Right lobe of liver (tissue), 6 donors: ENCODE results near the gene CACNG1. TPM values are rescaled to one million over a fixed set of nuclear protein-coding genes. Genes with fewer than 3 reads are reported as not detected.

ENCODE experiments used
- ATAC-seq, 4 donors: fragments of 200-7000 bp; cut with Tn5 transposase; one replicate each; pipeline ENCODE4 v1.9.1; 2020; ENCODE audit warnings: mild to moderate bottlenecking in 4 of 4, moderate library complexity in 4 of 4
- DNase-seq, 3 donors: peaks; one replicate each; pipeline ENCODE4 v3.0.0-alpha.2; 2020
- H3K27ac ChIP-seq, 3 donors: fragments of 200-600 bp; one replicate each; pipeline ENCODE4 v1.8.0; 2022
- H3K27me3 ChIP-seq, 2 donors: fragments of 200-600 bp; one replicate each; pipeline ENCODE4 v1.8.0; 2022
- H3K36me3 ChIP-seq, 4 donors: fragments of 200-600 bp; sonication (generic) in 1 of 4; one replicate each; pipeline versions ENCODE4 v1.5.1 to v1.8.0; 2017 to 2022; ENCODE audit warnings: control low read depth in 1 of 4
- H3K4me1 ChIP-seq, 4 donors: fragments of 200-600 bp; sonication (generic) in 1 of 4; one replicate each; pipeline versions ENCODE4 v1.5.1 to v1.8.0; 2017 to 2022; ENCODE audit warnings: control low read depth in 1 of 4
- H3K4me3 ChIP-seq, 3 donors: fragments of 200-600 bp; one replicate each; pipeline ENCODE4 v1.8.0; 2022
- H3K9me3 ChIP-seq, 4 donors: fragments of 200-600 bp; sonication (generic) in 1 of 4; one replicate each; pipeline versions ENCODE4 v1.5.1 to v1.8.0; 2017 to 2022; ENCODE audit warnings: control low read depth in 1 of 4
- CTCF ChIP-seq, 4 donors: fragments of 200-600 bp in 3 of 4; fragments of 450-650 bp in 1 of 4; IDR thresholded peaks; one replicate each; pipeline versions ENCODE4 v1.5.1 to v1.8.0; 2016 to 2022; ENCODE audit warnings: antibody characterized with exemption in 4 of 4, mild to moderate bottlenecking in 2 of 4
- POLR2A ChIP-seq: fragments of 450-650 bp; IDR thresholded peaks from one replicate; pipeline ENCODE4 v1.6.1; 2017; ENCODE audit warnings: antibody characterized with exemption, mild to moderate bottlenecking
- intact Hi-C, 2 donors: fragments of 100-400 bp; cut with DNase I; formaldehyde crosslinking; loops; one replicate each; pipeline versions ENCODE4 v1.11.2 to v1.14.1; 2022
- total RNA-seq, 6 experiments: library from RNA; depleted of rRNA in 2 of 6; stranded (reverse); fragments of >200 nt in 2 of 6; fragmentation: NEBNext Ultra II Directional in 3 of 6; extraction: Animal tissue kit (Norgen Biotek cat#: 25700) in 3 of 6; gene quantifications; one replicate each; pipeline versions ENCODE4 v1.1.0 to v1.2.4, GENCODE V29; 2016 to 2023
- donor health status: DM: no; HTN: yes; CAD: no.
- donor health status: DM: no; HTN: no; CAD: no.
- donor health status: DM: no; HTN: no; CAD: no.
- donor health status: DM: no; HTN: yes; CAD: no.
- donor health status: DM: no; HTN: yes; CAD: no.

Gene CACNG1
- total RNA-seq, 6 experiments from 2014 or later = not detected

- ATAC-seq = no peak
- Histone ChIP-seq H3K4me1 (no peaks in the 10 kb centered on the region), H3K4me3 (no peak overlapping the region), H3K36me3 (peaks cover 0 to 38% (median 21%) of the 10 kb centered on the region in 4 donors), H3K27ac (no peak overlapping the region), H3K9me3 (no peaks in the 10 kb centered on the region), H3K27me3 (no peaks in the 10 kb centered on the region)
- TF ChIP-seq POLR2A (no peak), CTCF (IDR thresholded peaks at IDR 0.05) (no peak)
- no peak for DNase-seq
- intact Hi-C loops = no loop called here
Measured at GRCh38 chr17:67105213-67105612, 60.9 kb downstream of the CACNG1 start.

Other genes with a start within 250 kb of the CACNG1 start
- gene CACNG5, start 209.4 kb upstream of the CACNG1 start, total RNA-seq = not detected
- gene CACNG4, start 79.8 kb upstream of the CACNG1 start, total RNA-seq = not detected
- 10 to 100 TPM; 24.2 to 33.6 (median 30.9) TPM for gene HELZ, start 200.6 kb downstream of the CACNG1 start, total RNA-seq